ENCODE results near the gene EYS.
"Not testable (repeated sequence)": the region's sequence is repeated elsewhere in the genome, so short reads cannot be mapped to it uniquely, and the experiment has no call there.

The EYS gene

GRCh38 chr6:65071480-65071879, 635.5 kb downstream of the EYS start:
- DNase-seq = no peak

DNA sequence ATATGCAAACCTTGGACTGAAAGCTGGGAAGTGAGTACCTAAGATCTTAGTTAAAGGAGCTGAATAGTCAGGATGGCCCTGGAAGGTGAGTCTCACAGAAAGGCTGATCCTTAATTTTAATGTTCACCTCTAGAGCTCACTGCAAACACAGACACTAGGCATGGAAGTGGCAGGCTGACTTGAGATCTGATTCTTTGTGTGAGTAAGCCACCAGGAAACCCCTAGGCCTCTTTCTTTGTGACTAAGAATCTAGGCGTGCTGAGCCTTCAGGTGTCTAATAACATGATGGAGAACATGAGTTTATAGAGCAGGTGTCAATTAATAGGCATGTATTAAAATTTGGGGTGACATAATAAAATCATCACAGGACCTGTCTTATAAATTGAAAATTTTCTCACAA, 642.2 kb downstream of the EYS start:
- no peak for DNase-seq

- DNase-seq = no peak
Observed at GRCh38 chr6:65059568-65059967, 647.5 kb downstream of the EYS start.

DNA sequence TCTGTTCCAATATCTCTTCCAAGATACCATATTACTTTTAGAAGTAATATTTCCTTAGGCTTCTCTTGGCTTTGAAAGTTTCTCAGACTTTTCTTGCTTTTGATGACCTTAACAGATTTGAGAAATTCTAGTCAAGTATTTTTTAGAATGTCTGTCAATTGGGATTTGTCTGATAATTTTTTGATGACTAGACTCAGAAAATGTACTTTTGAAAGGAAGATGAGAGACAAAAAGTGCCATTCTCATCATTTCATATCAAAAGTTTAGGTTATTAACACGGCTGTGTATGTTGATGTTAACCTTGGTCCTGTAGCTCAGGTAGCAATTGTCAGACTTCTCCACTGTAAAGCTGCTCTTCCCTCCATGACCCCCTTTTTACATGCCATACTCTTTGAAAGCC, 651.5 kb downstream of the EYS start:
- DNase-seq = no peak

DNA sequence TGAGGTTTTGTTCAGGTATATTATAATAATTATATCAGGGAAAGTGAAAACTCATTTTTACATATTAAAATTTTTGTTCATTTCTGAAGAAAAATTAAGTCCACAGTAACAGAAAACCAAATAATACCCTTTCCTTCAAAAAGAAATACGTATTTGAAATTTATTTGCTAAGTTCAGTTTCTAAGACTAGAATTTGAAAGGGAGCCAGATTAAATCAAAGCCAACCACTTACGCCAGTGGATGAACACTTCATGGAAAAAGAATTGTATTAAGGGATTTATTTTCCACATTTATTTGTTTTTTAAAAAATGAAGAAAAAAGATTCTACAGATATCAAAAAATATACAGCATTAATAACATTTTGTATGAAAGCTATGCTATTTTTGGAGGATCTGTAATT, 654.4 kb downstream of the EYS start:
- no peak for DNase-seq

DNA sequence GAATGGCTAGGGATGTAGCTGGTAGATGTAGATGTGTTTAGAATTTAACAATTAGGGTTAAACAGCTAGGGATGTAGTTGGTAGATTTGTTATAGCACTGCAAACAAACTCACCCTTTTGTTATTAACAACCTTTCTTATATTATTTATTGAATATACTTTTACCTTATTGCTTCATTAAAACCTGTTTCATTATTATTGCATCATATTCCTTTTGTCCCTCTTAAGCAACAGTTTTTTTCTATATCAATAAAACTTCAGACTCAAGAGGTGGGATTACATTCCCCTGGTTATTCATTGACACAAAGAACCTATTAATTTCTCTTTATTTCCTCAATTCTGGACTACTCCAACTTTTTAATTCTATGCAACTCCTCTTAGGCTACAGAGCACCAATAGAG, 661.2 kb downstream of the EYS start:
- DNase-seq = no peak

DNA sequence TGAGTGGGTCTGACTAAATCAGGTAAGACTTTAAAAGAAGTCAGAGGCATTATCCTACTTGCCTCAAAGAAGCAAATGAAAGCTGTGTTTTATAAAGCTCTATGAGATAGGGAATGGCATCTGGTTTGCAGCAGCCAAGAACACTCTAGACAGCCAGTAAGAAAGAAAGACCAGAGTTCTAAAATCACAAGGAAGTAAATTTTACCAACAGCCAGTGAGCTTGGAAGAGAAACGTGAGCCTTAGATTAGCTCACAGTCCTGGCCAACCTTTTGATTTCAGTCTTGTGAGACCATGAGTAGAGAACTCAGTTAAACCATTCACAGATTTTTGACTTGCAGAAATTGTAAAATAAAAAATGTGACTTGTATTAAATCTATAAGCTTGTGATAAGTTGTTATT, 693.0 kb downstream of the EYS start:
- no peak for DNase-seq

DNA sequence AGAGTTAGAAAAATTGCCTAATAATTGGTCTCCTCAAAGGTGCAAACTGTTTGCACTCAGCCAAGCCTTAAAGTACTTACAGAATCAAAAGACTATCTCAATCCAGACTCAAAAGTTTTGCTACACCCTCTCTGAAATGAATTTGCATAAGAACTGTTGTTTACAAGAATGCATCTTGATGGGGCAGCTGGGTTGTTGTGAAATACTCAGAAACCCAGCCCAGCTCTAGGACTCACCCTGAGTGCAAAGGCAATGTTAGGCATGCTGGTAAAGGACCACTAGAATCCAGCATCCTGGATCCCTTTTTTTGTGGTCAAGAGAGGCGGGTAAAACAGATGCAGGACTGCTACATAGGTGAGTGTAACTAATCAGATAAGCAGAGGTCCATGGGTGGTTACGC, 700.2 kb downstream of the EYS start:
- DNase-seq = no peak

- no peak for DNase-seq
Observed at GRCh38 chr6:65004283-65004682, 702.7 kb downstream of the EYS start.

- DNase-seq = not testable (repeated sequence)
Observed at GRCh38 chr6:65002882-65003281, 704.1 kb downstream of the EYS start.

GRCh38 chr6:65000815-65001214, 706.2 kb downstream of the EYS start:
- no peak for DNase-seq

GRCh38 chr6:64998204-64998603, 708.8 kb downstream of the EYS start:
- no peak for DNase-seq

GRCh38 chr6:64996301-64996700, 710.7 kb downstream of the EYS start:
- DNase-seq = no peak

DNA sequence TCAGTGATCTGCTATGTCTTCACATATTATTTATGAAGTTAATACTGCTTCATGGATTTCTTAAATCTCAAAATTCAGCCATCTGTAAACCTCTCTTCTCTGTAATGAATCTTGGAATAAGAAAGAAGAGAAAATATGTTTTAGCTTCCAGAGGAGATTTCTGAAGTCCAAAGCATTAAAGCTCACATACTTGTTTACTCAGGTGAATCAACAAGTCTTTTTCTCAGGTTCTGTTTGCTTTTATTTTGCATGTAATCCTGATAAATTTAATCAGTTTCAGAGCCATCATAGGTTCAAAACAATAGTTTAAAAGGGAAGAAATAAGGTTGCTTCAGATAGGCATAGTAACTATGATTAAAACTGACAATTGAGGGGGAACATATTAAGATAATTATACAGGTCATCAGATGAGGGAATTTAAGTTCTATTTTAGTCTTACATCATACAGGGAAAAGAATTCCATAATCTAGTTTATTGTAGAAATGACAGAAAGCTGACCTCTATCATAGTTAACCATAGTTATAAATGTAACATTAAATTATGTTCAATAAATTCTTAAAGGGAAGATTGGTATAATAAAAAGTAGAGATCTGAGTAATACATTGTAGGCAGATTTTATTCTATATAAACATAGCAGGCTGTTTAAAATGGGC, 716.2 kb downstream of the EYS start:
- DNase-seq = no peak

GRCh38 chr6:64988148-64988547, 718.9 kb downstream of the EYS start:
- no peak for DNase-seq

GRCh38 chr6:64987066-64987465, 720.0 kb downstream of the EYS start:
- DNase-seq = no peak

GRCh38 chr6:64985726-64986125, 721.3 kb downstream of the EYS start:
- no peak for DNase-seq

- DNase-seq = no peak
Observed at GRCh38 chr6:64984948-64985347, 722.1 kb downstream of the EYS start.

DNA sequence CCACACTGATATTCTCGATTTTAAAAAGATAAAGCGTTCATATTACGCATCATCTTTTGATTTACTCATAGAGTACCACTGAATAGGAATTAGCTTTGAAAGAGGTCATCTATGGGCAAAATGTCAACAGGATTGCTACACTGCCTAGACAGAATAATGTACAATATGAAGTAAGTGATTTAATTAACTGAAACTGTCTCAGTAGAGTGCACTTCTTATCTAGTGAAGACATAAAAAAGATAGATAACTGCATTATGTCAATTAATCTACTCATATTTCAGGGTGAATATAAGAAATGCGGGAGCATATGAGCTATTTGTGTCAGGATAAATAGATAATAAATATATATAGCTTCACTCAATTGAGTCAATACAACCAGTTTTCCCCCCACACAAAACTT, 723.9 kb downstream of the EYS start:
- DNase-seq = no peak

DNA sequence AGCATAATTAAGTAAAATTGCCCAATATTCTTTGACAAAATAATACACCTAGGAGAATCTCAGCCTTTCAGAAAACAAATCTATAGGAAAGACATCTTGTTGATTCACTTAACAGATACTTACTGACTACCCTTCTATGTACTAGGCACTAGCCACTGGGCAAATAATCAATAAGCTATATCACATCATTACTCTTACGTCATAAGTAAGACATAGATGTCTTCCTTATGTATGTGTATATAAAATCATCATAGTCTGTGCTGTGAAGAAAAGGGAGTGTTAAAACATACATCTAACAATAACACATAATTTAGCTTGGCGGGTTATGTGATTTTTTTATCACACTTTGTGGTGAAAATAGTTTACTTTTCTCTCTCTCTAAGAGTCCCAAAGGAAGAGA, 733.9 kb downstream of the EYS start:
- no peak for DNase-seq

- no peak for DNase-seq
Observed at GRCh38 chr6:64969139-64969538, 737.9 kb downstream of the EYS start.

DNA sequence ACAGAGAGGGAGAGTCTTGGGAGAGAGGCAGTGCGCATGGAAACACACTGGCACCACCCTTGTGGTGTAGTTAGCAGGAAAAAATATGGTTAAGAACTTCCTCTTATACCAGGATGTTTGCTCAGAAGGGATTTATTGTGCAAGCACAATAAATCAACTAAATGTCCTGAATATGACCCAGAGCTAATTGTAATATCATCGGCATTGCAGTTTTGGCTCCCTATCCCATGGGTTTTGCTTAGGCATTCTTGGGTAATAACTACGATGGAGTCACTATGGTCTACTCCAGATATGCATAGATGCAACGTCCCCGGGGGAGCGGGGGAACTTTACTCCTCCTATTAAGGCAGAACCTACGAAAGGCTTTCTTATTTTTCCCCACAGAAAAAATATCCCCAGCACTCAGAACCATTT, 751.6 kb downstream of the EYS start:
- DNase-seq = no peak

- DNase-seq = no peak
Observed at GRCh38 chr6:64949257-64949656, 757.8 kb downstream of the EYS start.

GRCh38 chr6:64948261-64948660, 758.8 kb downstream of the EYS start:
- no peak for DNase-seq

DNA sequence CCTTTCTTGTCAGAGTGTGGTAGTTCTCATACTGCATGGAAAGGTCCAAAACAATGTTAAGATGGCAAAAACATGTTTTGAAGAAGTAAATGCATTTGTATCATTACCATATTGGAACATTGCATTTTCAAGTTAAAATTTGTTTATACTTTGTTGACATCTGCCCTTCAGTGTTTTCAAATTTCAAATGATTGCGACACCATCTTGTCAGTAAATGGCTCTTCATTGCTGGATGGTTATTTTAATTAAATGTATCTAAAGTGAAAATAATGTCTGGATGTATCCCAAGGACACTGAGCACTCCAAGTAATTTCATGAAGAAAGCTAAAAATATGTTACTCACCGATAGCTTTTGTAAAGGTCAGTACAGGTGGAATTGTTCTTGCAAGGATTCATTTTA, 761.6 kb downstream of the EYS start:
- no peak for DNase-seq

DNA sequence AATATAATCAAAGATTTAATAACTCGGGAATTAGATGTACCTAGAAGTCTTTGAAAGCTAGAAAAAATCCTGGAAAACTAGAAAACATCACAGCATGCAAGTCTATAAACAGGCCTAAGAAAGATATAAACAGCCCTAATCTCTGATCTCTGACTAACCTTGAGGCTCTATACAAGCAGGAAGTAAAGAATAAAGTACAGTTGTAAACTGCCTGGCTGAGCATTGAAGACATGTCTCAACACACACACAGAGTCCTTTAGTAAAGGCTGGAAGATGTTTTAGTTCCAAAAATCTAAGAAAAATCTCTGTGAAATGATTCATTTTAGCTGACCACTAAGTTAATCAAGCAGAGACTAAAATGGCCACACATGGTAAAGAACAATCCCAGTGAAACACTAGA, 774.5 kb downstream of the EYS start:
- no peak for DNase-seq
